ENCODE measurements around the gene EYS. TPM values are rescaled to one million over a fixed set of nuclear protein-coding genes. Genes with fewer than 3 reads are reported as not detected.
"Not testable (repeated sequence)": the region's sequence is repeated elsewhere in the genome, so short reads cannot be mapped to it uniquely, and the experiment has no call there.

Gene EYS
- total RNA-seq, 2 donors from 2014 or later = not detected

- peaks cover 0 to 2% of the 10 kb centered on the region in 2 donors for H3K9me3 Mint-ChIP-seq
- no peaks in the 10 kb centered on the region for H3K36me3 Mint-ChIP-seq (ENCODE audit: insufficient read depth in 2 of 2)
- DNase-seq (no peak), ATAC-seq (replicated peaks in 1 of 2) (no peak)
- no peaks in the 10 kb centered on the region for H3K4me1 Mint-ChIP-seq (ENCODE audit: low read depth)
- H3K4me3 Mint-ChIP-seq = no peak overlapping the region
- H3K27ac Mint-ChIP-seq = no peak overlapping the region
- no peaks in the 10 kb centered on the region for H3K27me3 Mint-ChIP-seq (ENCODE audit: low read depth)
Measured at GRCh38 chr6:63844287-63844686, 1862.7 kb downstream of the EYS start.

- Mint-ChIP-seq H3K9me3 (peaks cover 0 to 4% of the 10 kb centered on the region in 2 donors), H3K27me3 (ENCODE audit: low read depth) (no peaks in the 10 kb centered on the region), H3K27ac (no peak overlapping the region), H3K4me3 (no peak overlapping the region), H3K4me1 (ENCODE audit: low read depth) (no peaks in the 10 kb centered on the region), H3K36me3 (ENCODE audit: insufficient read depth in 2 of 2) (no peaks in the 10 kb centered on the region)
- no peak for ATAC-seq (replicated peaks in 1 of 2)
- no peak for DNase-seq
Measured at GRCh38 chr6:63839485-63839884, 1867.5 kb downstream of the EYS start.

- not testable (repeated sequence) for H3K27ac Mint-ChIP-seq; H3K27me3 Mint-ChIP-seq (ENCODE audit: low read depth); DNase-seq; ATAC-seq (replicated peaks in 1 of 2); H3K36me3 Mint-ChIP-seq (ENCODE audit: insufficient read depth in 2 of 2); H3K4me3 Mint-ChIP-seq; H3K4me1 Mint-ChIP-seq (ENCODE audit: low read depth)
- peaks cover 8 to 12% of the 10 kb centered on the region in 2 donors for H3K9me3 Mint-ChIP-seq
Measured at GRCh38 chr6:63828678-63829077, 1878.3 kb downstream of the EYS start.

- H3K36me3 Mint-ChIP-seq (ENCODE audit: insufficient read depth in 2 of 2) = no peaks in the 10 kb centered on the region
- DNase-seq = no peak
Measured at GRCh38 chr6:63824722-63825121, 1882.3 kb downstream of the EYS start.

GRCh38 chr6:63821442-63821841, 1885.6 kb downstream of the EYS start:
- Mint-ChIP-seq H3K27me3 (ENCODE audit: low read depth) (no peaks in the 10 kb centered on the region), H3K27ac (no peak overlapping the region), H3K9me3 (no peaks in the 10 kb centered on the region), H3K36me3 (ENCODE audit: insufficient read depth in 2 of 2) (no peaks in the 10 kb centered on the region), H3K4me3 (no peak overlapping the region), H3K4me1 (ENCODE audit: low read depth) (no peaks in the 10 kb centered on the region)
- DNase-seq (no peak), ATAC-seq (replicated peaks in 1 of 2) (no peak)

More at GRCh38 chr6:63824722-63825121, 1882.3 kb downstream of the EYS start:
- Mint-ChIP-seq H3K27me3 (ENCODE audit: low read depth) (no peaks in the 10 kb centered on the region), H3K4me3 (no peak overlapping the region), H3K4me1 (ENCODE audit: low read depth) (no peaks in the 10 kb centered on the region), H3K9me3 (peaks cover 4 to 5% of the 10 kb centered on the region in 2 donors), H3K27ac (no peak overlapping the region)
- ATAC-seq (replicated peaks in 1 of 2) = no peak

- Mint-ChIP-seq H3K9me3 (no peaks in the 10 kb centered on the region), H3K4me3 (no peak overlapping the region), H3K27me3 (ENCODE audit: low read depth) (no peaks in the 10 kb centered on the region), H3K4me1 (ENCODE audit: low read depth) (no peaks in the 10 kb centered on the region), H3K36me3 (ENCODE audit: insufficient read depth in 2 of 2) (no peaks in the 10 kb centered on the region), H3K27ac (no peak overlapping the region)
- ATAC-seq (replicated peaks in 1 of 2) (no peak), DNase-seq (no peak)
Measured at GRCh38 chr6:63819831-63820230, 1887.2 kb downstream of the EYS start.

GRCh38 chr6:63817492-63818050, 1889.5 kb downstream of the EYS start:
- Mint-ChIP-seq H3K27ac (no peak overlapping the region), H3K4me1 (ENCODE audit: low read depth) (no peaks in the 10 kb centered on the region), H3K4me3 (no peak overlapping the region), H3K36me3 (ENCODE audit: insufficient read depth in 2 of 2) (no peaks in the 10 kb centered on the region), H3K27me3 (ENCODE audit: low read depth) (no peaks in the 10 kb centered on the region), H3K9me3 (no peaks in the 10 kb centered on the region)
- ATAC-seq (replicated peaks in 1 of 2) (no peak), DNase-seq (no peak)

- Mint-ChIP-seq H3K4me1 (ENCODE audit: low read depth) (no peaks in the 10 kb centered on the region), H3K36me3 (ENCODE audit: insufficient read depth in 2 of 2) (no peaks in the 10 kb centered on the region), H3K4me3 (no peak overlapping the region), H3K9me3 (no peaks in the 10 kb centered on the region), H3K27me3 (ENCODE audit: low read depth) (no peaks in the 10 kb centered on the region), H3K27ac (no peak overlapping the region)
- no peak for ATAC-seq (replicated peaks in 1 of 2)
- DNase-seq = no peak
Measured at GRCh38 chr6:63816982-63817436, 1890.0 kb downstream of the EYS start.

- Mint-ChIP-seq H3K36me3 (ENCODE audit: insufficient read depth in 2 of 2) (no peaks in the 10 kb centered on the region), H3K4me1 (ENCODE audit: low read depth) (no peaks in the 10 kb centered on the region), H3K27ac (no peak overlapping the region), H3K9me3 (no peaks in the 10 kb centered on the region), H3K4me3 (no peak overlapping the region), H3K27me3 (ENCODE audit: low read depth) (peaks cover 3% of the 10 kb centered on the region)
- DNase-seq (no peak), ATAC-seq (replicated peaks in 1 of 2) (no peak)
Measured at GRCh38 chr6:63816401-63816981, 1890.5 kb downstream of the EYS start.

GRCh38 chr6:63814459-63814858, 1892.6 kb downstream of the EYS start:
- no peaks in the 10 kb centered on the region for H3K4me1 Mint-ChIP-seq (ENCODE audit: low read depth)
- no peaks in the 10 kb centered on the region for H3K9me3 Mint-ChIP-seq
- DNase-seq (no peak), ATAC-seq (replicated peaks in 1 of 2) (no peak)
- H3K27ac Mint-ChIP-seq = no peak overlapping the region
- no peak overlapping the region for H3K4me3 Mint-ChIP-seq
- H3K36me3 Mint-ChIP-seq (ENCODE audit: insufficient read depth in 2 of 2) = no peaks in the 10 kb centered on the region
- H3K27me3 Mint-ChIP-seq (ENCODE audit: low read depth) = peaks cover 15% of the 10 kb centered on the region

GRCh38 chr6:63813566-63814120, 1893.4 kb downstream of the EYS start:
- H3K27me3 Mint-ChIP-seq (ENCODE audit: low read depth) = peaks cover 15% of the 10 kb centered on the region
- H3K9me3 Mint-ChIP-seq = no peaks in the 10 kb centered on the region
- ATAC-seq (replicated peaks in 1 of 2) (no peak), DNase-seq (no peak)
- no peaks in the 10 kb centered on the region for H3K4me1 Mint-ChIP-seq (ENCODE audit: low read depth)
- H3K36me3 Mint-ChIP-seq (ENCODE audit: insufficient read depth in 2 of 2) = no peaks in the 10 kb centered on the region
- H3K27ac Mint-ChIP-seq = no peak overlapping the region
- H3K4me3 Mint-ChIP-seq = no peak overlapping the region

GRCh38 chr6:63808576-63808975, 1898.5 kb downstream of the EYS start:
- no peak overlapping the region for H3K27ac Mint-ChIP-seq
- no peaks in the 10 kb centered on the region for H3K4me1 Mint-ChIP-seq (ENCODE audit: low read depth)
- H3K9me3 Mint-ChIP-seq = no peaks in the 10 kb centered on the region
- H3K27me3 Mint-ChIP-seq (ENCODE audit: low read depth) = peaks cover 15% of the 10 kb centered on the region
- ATAC-seq (replicated peaks in 1 of 2) = no peak
- H3K4me3 Mint-ChIP-seq = no peak overlapping the region
- DNase-seq = no peak
- H3K36me3 Mint-ChIP-seq (ENCODE audit: insufficient read depth in 2 of 2) = no peaks in the 10 kb centered on the region

- ATAC-seq (replicated peaks in 1 of 2) = no peak
- DNase-seq = no peak
- Mint-ChIP-seq H3K9me3 (no peaks in the 10 kb centered on the region), H3K4me1 (ENCODE audit: low read depth) (no peaks in the 10 kb centered on the region), H3K36me3 (ENCODE audit: insufficient read depth in 2 of 2) (no peaks in the 10 kb centered on the region), H3K4me3 (no peak overlapping the region), H3K27me3 (ENCODE audit: low read depth) (peaks cover 15% of the 10 kb centered on the region), H3K27ac (no peak overlapping the region)
Measured at GRCh38 chr6:63807056-63807455, 1900.0 kb downstream of the EYS start.

GRCh38 chr6:63806573-63806913, 1900.5 kb downstream of the EYS start:
- H3K27ac Mint-ChIP-seq = no peak overlapping the region
- H3K27me3 Mint-ChIP-seq (ENCODE audit: low read depth) = peaks cover 13% of the 10 kb centered on the region

More at GRCh38 chr6:63806573-63806913, 1900.5 kb downstream of the EYS start:
- DNase-seq = no peak
- H3K4me3 Mint-ChIP-seq = no peak overlapping the region
- H3K4me1 Mint-ChIP-seq (ENCODE audit: low read depth) = no peaks in the 10 kb centered on the region
- ATAC-seq (replicated peaks in 1 of 2) = no peak
- no peaks in the 10 kb centered on the region for H3K9me3 Mint-ChIP-seq
- no peaks in the 10 kb centered on the region for H3K36me3 Mint-ChIP-seq (ENCODE audit: insufficient read depth in 2 of 2)

Measured in activated T-cell treated with anti-CD3 and anti-CD28 coated beads, Interleukin-2, amount 50 U/mL, for 72 hours (primary cell).